ENCODE measurements around the gene GATAD2A. TPM values are rescaled to one million over a fixed set of nuclear protein-coding genes. Genes with fewer than 3 reads are reported as not detected.

Gene GATAD2A
- total RNA-seq, 6 experiments from 2014 or later = 23.9 to 59.6 (median 39.2) TPM

- no peaks in the 10 kb centered on the region for H3K27me3 ChIP-seq
- H3K4me3 ChIP-seq = no peak overlapping the region
- H3K4me1 ChIP-seq = no peaks in the 10 kb centered on the region
- TF ChIP-seq CTCF (IDR thresholded peaks at IDR 0.05) (no peak), POLR2A (IDR thresholded peaks at IDR 0.05) (no peak)
- intact Hi-C loops (cut with DNase I) = no loop called here
- ATAC-seq (peak in 1 of 4 donors; percentile 28), DNase-seq (no peak)
- no peak overlapping the region for H3K27ac ChIP-seq
- no peaks in the 10 kb centered on the region for H3K9me3 ChIP-seq
- 88% methylated on average over 1 of the region's 1 CpG for WGBS (ENCODE audit: insufficient coverage, low coverage, low lambda C conversion rate, missing lambda C conversion rate)
- H3K36me3 ChIP-seq = no peaks in the 10 kb centered on the region
Observed at GRCh38 chr19:19416280-19416679, 10.8 kb downstream of the GATAD2A start.

GRCh38 chr19:19417046-19417445 lies 11.6 kb downstream of the GATAD2A start:
- peaks cover 0 to 5% (median 0%) of the 10 kb centered on the region in 4 donors for H3K4me1 ChIP-seq
- intact Hi-C loops (cut with DNase I) = no loop called here
- WGBS (ENCODE audit: insufficient coverage, low coverage, low lambda C conversion rate, missing lambda C conversion rate) = 84% methylated on average over 4 of the region's 5 CpGs

GRCh38 chr19:19417628-19418245 lies 12.3 kb downstream of the GATAD2A start:
- 73% methylated on average over 6 of the region's 10 CpGs for WGBS (ENCODE audit: insufficient coverage, low coverage, low lambda C conversion rate, missing lambda C conversion rate)
- Histone ChIP-seq H3K9me3 (no peaks in the 10 kb centered on the region), H3K27me3 (no peaks in the 10 kb centered on the region), H3K4me1 (peaks cover 0 to 11% (median 2%) of the 10 kb centered on the region in 4 donors), H3K27ac (no peak overlapping the region), H3K4me3 (no peak overlapping the region), H3K36me3 (no peaks in the 10 kb centered on the region)
- DNase-seq (no peak), ATAC-seq (no peak)
- intact Hi-C loops (cut with DNase I) = no loop called here
- no peak for TF ChIP-seq CTCF (IDR thresholded peaks at IDR 0.05)
- TF ChIP-seq POLR2A (IDR thresholded peaks at IDR 0.05) = no peak

More at GRCh38 chr19:19417046-19417445, 11.6 kb downstream of the GATAD2A start:
- Histone ChIP-seq H3K36me3 (no peaks in the 10 kb centered on the region), H3K27ac (no peak overlapping the region), H3K9me3 (no peaks in the 10 kb centered on the region), H3K4me3 (no peak overlapping the region), H3K27me3 (no peaks in the 10 kb centered on the region)
- TF ChIP-seq CTCF (IDR thresholded peaks at IDR 0.05) (no peak), POLR2A (IDR thresholded peaks at IDR 0.05) (no peak)
- DNase-seq = no peak
- ATAC-seq = no peak

- H3K4me1 ChIP-seq = peaks cover 0 to 16% (median 7%) of the 10 kb centered on the region in 4 donors
- no peaks in the 10 kb centered on the region for H3K9me3 ChIP-seq
- 40% methylated on average over 5 of the region's 8 CpGs for WGBS (ENCODE audit: insufficient coverage, low coverage, low lambda C conversion rate, missing lambda C conversion rate)
- H3K4me3 ChIP-seq = no peak overlapping the region
- no peaks in the 10 kb centered on the region for H3K36me3 ChIP-seq
- H3K27me3 ChIP-seq = no peaks in the 10 kb centered on the region
- TF ChIP-seq POLR2A (IDR thresholded peaks at IDR 0.05) = no peak
- no peak for TF ChIP-seq CTCF (IDR thresholded peaks at IDR 0.05)
- intact Hi-C loops (cut with DNase I) = no loop called here
- ATAC-seq (no peak), DNase-seq (no peak)
- H3K27ac ChIP-seq = no peak overlapping the region
Observed at GRCh38 chr19:19418555-19419260, 13.2 kb downstream of the GATAD2A start.
